ENCODE measurements around the gene RAB8A. TPM values are rescaled to one million over a fixed set of nuclear protein-coding genes. Genes with fewer than 3 reads are reported as not detected.

RAB8A gene
- total RNA-seq, 6 donors from 2014 or later, result 29.3 to 117 (median 60.6) TPM

GRCh38 chr19:16160445-16160942 is 48.8 kb downstream of the RAB8A start:
- ATAC-seq (ENCODE audit: low FRiP score in 2 of 2), result no peak
- DNase-seq, result no peak
- no peaks in the 10 kb centered on the region for H3K4me1 ChIP-seq
- H3K27ac ChIP-seq, result no peak overlapping the region
- 72 to 75% methylated on average over 6 of the region's 6 CpGs for WGBS, 2 donors
- no peaks in the 10 kb centered on the region for H3K9me3 ChIP-seq
- TF ChIP-seq POLR2AphosphoS5 (IDR thresholded peaks at IDR 0.05), result no peak
- no peak for TF ChIP-seq POLR2A (IDR thresholded peaks at IDR 0.05)
- no peak for TF ChIP-seq CTCF (IDR thresholded peaks at IDR 0.05)
- no peak for TF ChIP-seq EP300 (IDR thresholded peaks at IDR 0.05)
- no peaks in the 10 kb centered on the region for H3K27me3 ChIP-seq
- no peak overlapping the region for H3K4me3 ChIP-seq
- H3K36me3 ChIP-seq, result peaks cover 0 to 8% (median 0%) of the 10 kb centered on the region in 4 donors

GRCh38 chr19:16160943-16161560 is 49.4 kb downstream of the RAB8A start:
- ATAC-seq (ENCODE audit: low FRiP score in 2 of 2) (no peak), DNase-seq (no peak)
- TF ChIP-seq EP300 (IDR thresholded peaks at IDR 0.05), result no peak
- TF ChIP-seq POLR2A (IDR thresholded peaks at IDR 0.05), result no peak
- TF ChIP-seq POLR2AphosphoS5 (IDR thresholded peaks at IDR 0.05), result no peak
- no peak for TF ChIP-seq CTCF (IDR thresholded peaks at IDR 0.05)
- Histone ChIP-seq H3K4me1 (no peaks in the 10 kb centered on the region), H3K27ac (no peak overlapping the region), H3K36me3 (peaks cover 0 to 8% (median 0%) of the 10 kb centered on the region in 4 donors), H3K4me3 (no peak overlapping the region), H3K9me3 (no peaks in the 10 kb centered on the region), H3K27me3 (no peaks in the 10 kb centered on the region)
- WGBS, 2 donors, result 69 to 74% methylated on average over 13 to 14 of the region's 14 CpGs

GRCh38 chr19:16161840-16162239 is 50.2 kb downstream of the RAB8A start:
- WGBS, 2 donors, result 86 to 90% methylated on average over 3 of the region's 3 CpGs
- no peak for ATAC-seq (ENCODE audit: low FRiP score in 2 of 2)
- Histone ChIP-seq H3K27me3 (no peaks in the 10 kb centered on the region), H3K27ac (no peak overlapping the region), H3K4me3 (no peak overlapping the region), H3K9me3 (no peaks in the 10 kb centered on the region), H3K4me1 (no peaks in the 10 kb centered on the region), H3K36me3 (peaks cover 0 to 4% (median 0%) of the 10 kb centered on the region in 4 donors)
- TF ChIP-seq POLR2A (IDR thresholded peaks at IDR 0.05) (no peak), POLR2AphosphoS5 (IDR thresholded peaks at IDR 0.05) (no peak), EP300 (IDR thresholded peaks at IDR 0.05) (no peak), CTCF (IDR thresholded peaks at IDR 0.05) (no peak)
- no peak for DNase-seq

- WGBS, 2 donors, result 84 to 90% methylated on average over 12 to 13 of the region's 13 CpGs
- DNase-seq, result no peak
- no peaks in the 10 kb centered on the region for H3K9me3 ChIP-seq
- no peaks in the 10 kb centered on the region for H3K36me3 ChIP-seq
- H3K4me1 ChIP-seq, result no peaks in the 10 kb centered on the region
- no peak overlapping the region for H3K27ac ChIP-seq
- H3K27me3 ChIP-seq, result no peaks in the 10 kb centered on the region
- TF ChIP-seq POLR2AphosphoS5 (IDR thresholded peaks at IDR 0.05), result no peak
- TF ChIP-seq EP300 (IDR thresholded peaks at IDR 0.05), result no peak
- TF ChIP-seq POLR2A (IDR thresholded peaks at IDR 0.05), result no peak
- H3K4me3 ChIP-seq, result no peak overlapping the region
- no peak for ATAC-seq (ENCODE audit: low FRiP score in 2 of 2)
Measured at GRCh38 chr19:16164222-16164890, 52.7 kb downstream of the RAB8A start.

- Histone ChIP-seq H3K27me3 (no peaks in the 10 kb centered on the region), H3K9me3 (no peaks in the 10 kb centered on the region), H3K27ac (no peak overlapping the region), H3K4me1 (no peaks in the 10 kb centered on the region), H3K36me3 (no peaks in the 10 kb centered on the region), H3K4me3 (no peak overlapping the region)
- WGBS, 2 donors, result 90 to 91% methylated on average over 1 of the region's 1 CpG
- no peak for DNase-seq
- TF ChIP-seq CTCF (IDR thresholded peaks at IDR 0.05) (no peak), POLR2AphosphoS5 (IDR thresholded peaks at IDR 0.05) (no peak), EP300 (IDR thresholded peaks at IDR 0.05) (no peak), POLR2A (IDR thresholded peaks at IDR 0.05) (no peak)
- ATAC-seq (ENCODE audit: low FRiP score in 2 of 2), result no peak
Measured at GRCh38 chr19:16166417-16166816, 54.7 kb downstream of the RAB8A start.

Measured in upper lobe of left lung (tissue), 6 donors.